GM21526 (cell line): ENCODE results near the gene DYNC1LI1.
"Not testable (repeated sequence)": the region's sequence is repeated elsewhere in the genome, so short reads cannot be mapped to it uniquely, and the experiment has no call there.

Source experiments
- ATAC-seq: cut with Tn5 transposase; IDR thresholded peaks from one replicate; pipeline ENCODE4 v1.9.1; 2021; ENCODE audit warnings: moderate library complexity; ENCODE audit not compliant: unreplicated experiment, low FRiP score

DYNC1LI1 gene

DNA sequence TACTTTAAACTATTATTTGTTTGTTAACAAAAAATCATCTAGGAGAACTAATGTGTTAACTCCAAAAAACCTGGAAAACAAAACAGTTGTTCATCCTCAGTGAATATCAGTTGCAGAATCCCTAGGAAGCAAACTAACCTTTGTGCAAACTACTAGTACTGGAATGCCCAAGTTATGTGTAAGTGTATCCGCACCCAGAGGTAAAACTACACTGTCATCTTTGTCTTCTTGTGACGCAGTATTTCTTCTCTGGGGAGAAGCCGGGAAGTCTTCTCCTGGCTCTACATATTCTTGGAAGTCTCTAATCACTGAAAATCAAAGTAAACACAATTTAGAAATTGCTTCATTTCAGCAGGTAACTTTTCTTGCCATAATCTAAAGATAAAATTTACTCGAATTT is 29.8 kb downstream of the DYNC1LI1 start:
- no peak for ATAC-seq

DNA sequence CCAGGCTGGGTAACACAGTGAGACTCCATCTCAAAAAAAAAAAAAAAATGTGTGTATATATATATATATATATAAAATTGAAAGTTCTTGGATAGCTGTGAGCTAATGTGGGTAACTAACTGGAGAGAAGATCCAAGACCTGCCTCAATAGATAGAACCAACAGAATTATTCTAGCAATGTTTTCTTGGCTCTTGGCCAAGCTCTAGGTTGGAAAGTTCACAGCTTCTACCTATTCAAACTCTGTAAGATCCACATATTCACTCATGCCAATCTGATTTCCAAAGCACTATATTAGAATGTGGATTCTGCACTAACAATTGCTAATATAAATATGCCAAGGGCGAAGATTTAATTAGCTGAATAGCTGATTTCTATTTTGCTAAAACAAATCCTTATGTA is 38.2 kb downstream of the DYNC1LI1 start:
- no peak for ATAC-seq

DNA sequence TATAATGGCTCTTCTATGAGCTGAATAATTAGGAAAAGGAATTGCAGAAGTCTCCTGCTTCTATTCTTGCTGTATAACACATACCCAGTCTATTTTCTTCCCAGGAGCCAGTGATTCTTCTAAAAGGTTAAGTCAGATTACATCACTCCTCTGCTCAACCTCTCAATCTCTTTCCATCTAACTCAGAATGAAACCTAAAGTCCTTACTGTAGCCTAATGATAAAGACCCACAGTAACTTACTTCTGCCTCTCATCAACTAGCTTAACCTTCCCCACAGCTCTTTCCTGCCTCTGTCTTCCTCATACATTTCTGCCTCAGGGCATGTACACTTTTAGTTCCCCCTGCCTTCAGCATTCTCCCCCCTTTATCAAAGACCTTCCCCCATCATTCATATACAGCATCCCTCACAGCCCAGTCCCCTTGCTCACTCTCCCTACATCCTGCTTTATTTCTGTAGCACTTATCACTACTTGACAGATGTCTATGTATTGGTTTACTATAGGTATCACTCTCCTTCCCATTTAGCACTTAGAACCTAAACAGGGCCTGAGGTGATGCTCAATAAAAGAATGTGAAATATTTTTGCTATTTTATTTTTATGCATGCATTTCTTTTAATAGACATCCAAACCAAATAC is 39.5 kb downstream of the DYNC1LI1 start:
- no peak for ATAC-seq

DNA sequence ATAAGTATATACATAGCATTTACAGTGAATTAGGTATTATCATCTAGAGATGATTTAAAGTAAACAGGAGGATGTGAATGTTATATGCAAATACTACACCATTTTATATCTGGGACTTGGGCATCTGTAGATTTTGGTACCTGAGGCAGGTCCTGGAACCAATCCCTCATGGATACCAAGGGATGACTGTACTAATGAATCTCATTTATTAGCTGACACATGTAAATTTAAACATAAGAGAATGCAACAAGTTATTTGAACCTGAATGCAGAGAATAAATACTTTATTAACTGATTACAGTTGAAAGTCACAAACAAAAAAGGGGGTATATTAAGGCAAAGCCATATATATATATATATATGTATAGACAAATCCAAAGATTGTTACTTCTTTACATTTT is 44.9 kb downstream of the DYNC1LI1 start:
- no peak for ATAC-seq

DNA sequence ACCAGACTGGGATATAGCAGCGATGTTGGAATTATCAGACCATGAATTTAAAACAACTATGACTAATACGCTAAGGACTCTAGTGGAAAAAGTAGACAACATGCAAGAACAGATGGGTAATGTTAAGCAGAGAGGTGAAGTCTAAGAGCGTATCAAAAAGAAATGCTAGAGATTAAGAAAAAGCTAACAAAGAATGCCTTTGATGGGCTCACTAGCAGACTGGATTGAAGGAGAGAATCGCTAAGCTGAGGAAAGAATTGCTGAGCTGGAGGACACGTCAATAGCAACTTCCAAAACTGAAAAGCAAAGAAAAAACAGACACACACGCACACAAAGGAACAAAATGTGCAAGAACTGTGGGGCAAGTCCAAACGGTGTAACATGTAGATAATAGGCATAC is 48.0 kb downstream of the DYNC1LI1 start:
- no peak for ATAC-seq

DNA sequence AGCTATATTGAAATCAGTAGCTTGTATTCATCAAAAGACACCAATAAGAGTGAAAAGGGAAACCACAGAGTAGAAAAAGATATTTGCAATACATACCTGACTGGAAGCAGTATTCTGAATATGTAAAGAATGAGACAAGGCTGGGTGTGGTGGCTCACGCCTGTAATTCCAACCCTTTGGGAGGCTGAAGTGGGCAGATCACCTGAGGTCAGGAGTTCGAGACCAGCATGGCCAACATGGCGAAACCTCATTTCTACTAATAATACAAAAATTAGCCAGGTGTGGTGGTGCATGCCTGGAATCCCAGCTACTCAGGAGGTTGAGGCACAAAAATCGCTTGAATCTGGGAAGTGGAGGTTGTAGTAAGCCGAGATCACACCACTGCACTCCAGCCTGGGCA is 51.7 kb downstream of the DYNC1LI1 start:
- not testable (repeated sequence) for ATAC-seq

DNA sequence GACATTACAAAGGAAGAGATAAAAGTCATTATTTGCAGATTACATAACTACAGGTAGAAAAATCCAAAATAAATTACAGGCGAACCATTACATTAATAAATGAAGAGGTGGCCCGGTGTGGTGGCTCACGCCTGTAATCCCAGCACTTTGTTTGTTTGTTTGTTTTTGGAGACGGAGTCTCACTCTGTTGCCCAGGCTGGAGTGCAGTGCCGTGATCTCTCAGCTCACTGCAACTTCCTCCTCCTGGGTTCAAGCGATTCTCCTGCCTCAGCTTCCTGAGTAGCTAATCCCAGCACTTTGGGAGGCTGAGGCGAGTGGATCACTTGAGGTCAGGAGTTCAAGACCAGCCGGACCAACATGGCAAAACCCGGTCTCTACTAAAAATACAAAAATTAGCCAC is 53.9 kb downstream of the DYNC1LI1 start:
- ATAC-seq: peak; percentile 33

DNA sequence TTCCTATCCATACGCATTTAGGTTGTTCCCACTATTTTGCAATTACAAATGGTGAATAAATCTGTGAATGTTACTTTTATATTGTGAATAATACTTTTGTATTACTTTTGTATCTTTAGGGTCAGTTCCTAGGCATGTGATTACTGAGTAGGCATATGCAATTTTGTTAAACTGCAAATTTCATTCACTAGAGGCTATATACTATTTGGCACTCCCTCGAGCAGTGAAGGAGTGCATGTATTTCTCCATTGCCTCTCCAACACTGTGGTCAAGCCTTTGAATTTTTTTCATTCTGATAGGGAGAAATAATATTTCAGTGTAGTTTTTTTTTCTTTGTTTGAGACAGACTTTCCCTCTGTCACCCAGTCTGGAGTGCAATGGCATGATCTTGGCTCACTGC is 59.7 kb downstream of the DYNC1LI1 start:
- no peak for ATAC-seq

DNA sequence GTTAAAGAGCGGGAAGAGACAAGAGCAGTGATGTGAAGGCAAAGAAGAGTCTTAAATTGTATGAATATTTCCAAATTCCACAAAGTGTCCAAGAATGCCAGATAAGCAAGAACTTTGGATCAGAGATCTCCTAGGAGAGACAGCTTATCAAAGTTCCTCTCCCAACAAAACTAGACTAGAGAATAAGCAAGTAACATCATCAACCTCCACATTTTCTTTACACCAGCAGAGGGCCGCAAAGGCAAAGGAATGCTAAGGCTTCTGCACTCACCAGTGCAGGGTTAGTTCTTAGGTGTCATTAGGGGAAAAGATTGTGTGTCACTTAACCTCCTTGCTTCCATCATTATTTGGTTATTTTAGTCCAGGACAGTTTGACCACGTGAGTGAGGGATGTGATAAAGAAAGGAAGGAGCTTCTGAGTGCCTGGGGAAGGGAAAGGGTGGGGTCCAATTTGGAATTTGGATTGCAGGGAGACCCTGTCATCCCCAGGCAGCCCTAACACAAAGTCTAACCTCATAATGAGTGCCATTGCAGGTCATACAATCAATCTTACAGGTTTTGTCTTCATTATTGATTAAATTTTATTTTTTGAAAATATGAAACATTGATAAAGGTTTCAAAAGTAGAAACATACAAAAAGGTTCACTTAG is 60.5 kb downstream of the DYNC1LI1 start:
- ATAC-seq: peak; percentile 70

DNA sequence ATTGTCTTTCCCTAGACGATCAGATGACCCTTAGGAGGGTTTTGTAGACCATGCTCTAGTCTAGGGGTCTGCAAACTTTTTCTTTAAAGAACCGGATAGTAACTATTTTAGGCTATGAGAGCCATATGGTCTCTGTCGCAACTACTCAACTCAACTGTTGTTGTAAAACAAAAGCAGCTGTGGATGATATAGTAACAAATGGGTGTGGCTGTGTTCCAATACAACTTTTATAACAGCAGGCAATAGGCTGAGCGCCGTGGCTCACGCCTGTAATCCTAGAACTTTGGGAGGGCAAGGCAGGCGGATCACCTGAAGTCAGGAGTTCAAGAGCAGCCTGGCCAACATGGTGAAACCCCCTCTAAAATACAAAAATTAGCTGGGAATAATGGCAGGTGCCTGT is 61.9 kb downstream of the DYNC1LI1 start:
- ATAC-seq: no peak

DNA sequence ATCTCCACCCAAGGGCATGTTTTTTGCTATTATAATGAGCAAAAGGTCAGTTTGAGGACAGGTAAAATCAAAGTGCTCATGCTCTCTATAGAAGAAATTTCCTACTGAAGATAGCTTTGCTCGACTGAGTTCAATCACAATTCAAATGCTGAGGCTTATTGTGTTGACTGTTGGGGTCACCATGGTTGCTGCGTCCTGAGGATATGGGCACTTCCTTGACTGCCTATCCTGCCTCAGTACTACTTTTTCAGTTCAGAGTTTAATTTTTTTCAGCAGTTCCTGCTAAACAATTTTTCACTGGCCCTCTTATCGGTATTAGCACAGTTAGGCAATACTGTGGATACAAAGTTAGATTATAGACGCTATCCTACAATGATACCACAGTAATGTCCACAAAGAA is 64.2 kb downstream of the DYNC1LI1 start:
- ATAC-seq: no peak

DNA sequence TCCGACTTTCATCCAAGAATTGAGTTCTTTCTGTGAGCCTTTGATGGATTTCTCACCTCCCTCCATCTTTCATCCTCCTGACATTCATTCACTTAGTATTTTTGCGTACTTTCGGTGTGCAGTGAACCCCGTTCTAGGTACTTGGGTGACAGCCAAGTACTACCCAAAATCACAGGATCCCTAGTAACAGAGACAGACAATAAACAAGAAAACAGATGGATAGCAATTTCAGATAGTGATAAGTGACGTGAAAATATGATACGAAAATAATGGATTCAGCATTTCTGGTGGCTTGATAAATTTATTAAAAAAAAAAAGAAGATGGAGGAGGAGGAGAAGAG is 67.7 kb downstream of the DYNC1LI1 start:
- peak; percentile 6 for ATAC-seq

DNA sequence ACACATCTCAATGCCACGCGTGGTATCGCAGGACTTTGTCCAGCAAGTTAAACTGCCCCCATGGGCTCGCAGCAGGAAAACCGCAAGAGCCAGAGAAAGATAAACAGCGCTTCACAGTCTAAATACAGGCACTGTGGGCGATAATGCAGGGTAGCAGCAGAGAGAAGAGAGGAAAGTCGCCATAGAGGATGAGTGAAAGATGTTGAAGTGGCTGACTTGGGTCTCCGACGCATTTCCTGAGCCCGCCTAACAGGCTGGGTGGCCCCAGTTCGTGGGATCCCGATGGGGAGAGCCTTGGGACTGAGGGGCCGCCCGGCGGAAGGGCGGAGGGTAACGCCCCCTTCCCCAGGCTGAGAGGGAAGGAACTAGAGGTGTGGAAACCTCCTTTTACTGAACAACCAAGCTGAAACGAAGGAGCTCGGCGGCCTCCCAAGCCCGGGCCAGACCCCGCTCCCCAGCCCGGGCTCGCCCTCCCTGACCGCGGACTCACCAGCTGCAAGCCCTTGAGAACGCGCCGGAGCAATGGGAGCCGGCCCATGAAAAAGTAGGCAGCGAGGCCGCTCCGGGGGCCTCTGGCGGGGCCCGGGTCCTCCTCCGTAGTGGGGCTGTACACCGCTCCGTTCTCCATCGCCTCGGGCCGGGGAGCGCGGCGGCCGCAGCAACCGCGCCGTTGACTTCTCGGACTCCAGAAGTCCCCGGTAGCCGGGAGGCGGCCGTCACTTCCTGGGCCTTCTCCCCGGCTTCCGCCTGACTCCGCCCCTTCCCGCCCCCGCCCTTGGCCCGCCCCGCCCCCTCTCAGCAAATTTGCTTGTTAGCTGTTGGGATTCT is 68.3 kb downstream of the DYNC1LI1 start, which contains the start of gene CMTM6:
Gene CMTM6, minus strand, starts transcription at position 735 of the 828 bp plus-strand sequence. Its CDS starts 107 bp downstream, at position 628.
- ATAC-seq: peak; percentile 58

DNA sequence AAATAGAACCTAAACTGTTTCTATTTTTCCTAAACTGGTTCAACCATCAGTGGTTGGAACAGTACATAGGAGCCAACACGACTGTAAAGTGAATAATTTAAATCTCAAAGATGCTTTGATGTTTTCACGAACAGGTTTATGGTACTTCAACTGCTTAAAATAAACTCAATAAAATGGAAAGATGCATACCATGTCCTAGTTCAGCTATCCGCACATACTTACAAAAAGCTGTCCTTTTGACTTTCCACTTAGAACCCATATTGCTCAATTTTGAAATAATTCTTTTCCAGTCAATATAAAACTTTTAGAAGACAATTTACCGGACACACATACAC is 68.9 kb downstream of the DYNC1LI1 start:
- ATAC-seq: no peak

DNA sequence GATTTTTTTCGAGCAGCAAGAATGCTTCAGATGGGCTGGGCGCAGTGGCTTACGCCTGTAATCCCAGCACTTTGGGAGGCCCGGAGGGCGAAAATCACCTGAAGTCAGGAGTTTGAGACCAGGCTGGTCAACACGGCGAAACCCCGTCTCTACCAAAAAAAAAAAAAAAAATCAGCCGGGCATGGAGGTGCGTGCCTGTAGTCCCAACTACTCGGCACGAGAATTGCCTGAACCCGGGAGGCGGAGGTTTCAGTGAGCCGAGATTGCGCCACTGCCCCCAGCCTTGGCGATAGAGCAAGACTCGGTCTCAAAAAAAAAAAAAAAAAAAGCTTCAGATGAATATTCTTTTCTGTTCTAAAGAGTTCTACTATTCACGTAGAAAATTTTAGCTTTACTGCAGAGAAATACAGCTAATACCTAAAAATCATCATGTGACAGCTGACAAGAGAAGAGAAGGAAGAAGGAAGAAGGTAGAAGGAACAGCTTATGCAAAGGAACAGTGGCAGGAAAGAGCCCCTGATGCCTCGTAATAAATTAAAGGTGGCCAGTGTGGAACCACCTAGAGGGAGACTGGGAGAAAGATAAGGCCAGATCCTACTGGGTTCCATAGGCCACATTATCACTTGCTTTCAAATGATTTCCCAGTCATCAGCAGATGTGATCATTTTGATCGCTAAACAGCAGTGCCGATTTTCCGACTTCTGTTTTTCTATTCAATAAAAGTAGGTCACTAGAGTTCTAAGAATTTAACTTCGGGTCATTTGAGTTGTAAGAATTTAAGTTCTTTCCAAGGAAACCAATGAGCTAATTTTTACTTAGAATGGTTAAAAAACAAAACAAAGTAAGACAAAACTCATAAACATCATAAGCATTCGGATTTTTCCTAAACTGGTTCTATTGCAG is 69.5 kb downstream of the DYNC1LI1 start:
- no peak for ATAC-seq

DNA sequence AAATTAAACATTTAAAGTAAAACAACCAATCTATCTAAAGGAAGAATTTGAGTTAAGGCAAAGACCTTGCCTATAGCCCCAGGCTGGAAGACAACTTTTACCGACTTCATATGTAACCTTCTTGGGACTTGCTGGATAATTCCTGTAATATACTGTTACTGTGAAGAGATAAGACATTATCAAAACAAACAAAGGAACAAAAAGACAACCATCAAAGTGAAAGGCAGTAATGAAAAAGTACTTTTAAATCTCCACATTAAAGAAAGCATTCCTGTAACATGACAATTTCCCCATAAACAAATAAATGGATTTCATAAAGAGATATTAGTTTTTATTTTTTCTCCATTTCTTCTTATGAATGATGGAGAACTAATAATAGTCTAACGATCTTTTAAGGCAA is 70.4 kb downstream of the DYNC1LI1 start:
- ATAC-seq: no peak

DNA sequence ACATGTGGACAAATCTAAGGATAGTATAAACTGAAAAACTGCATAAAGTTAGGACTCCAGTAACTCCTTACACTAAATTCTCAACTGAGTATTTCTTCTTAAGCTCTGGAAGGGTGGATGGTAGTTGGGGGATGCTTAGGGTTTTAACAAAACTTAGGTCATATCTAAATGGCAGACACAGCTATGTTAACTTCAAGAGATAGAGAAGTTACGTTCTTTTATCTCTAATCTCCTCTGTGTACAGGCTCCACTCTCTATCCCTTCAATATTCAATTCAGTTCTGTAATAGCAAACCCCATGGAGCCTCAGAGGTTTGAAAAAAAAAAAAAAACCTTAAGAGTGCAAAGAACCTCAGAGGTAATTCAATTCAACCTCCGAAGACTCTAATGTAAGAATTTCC is 71.1 kb downstream of the DYNC1LI1 start:
- no peak for ATAC-seq

DNA sequence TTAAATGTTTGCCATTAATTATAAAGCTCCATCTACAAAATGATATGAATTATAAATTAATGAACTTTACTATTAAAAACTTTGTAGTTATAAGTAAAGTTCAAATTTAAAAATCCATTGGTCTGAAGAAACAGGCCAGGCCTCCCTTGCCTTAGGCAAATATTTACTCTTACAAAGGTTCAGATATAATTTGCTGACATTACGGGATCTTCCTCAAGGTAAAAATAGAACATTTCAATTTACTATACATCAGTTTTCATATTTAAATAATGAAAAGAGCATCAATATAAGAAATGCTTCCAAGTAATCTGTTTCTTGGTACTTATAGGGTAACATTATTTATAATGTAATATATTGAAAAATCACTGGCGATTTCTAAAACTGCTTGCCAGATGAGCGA is 71.7 kb downstream of the DYNC1LI1 start:
- ATAC-seq: no peak

DNA sequence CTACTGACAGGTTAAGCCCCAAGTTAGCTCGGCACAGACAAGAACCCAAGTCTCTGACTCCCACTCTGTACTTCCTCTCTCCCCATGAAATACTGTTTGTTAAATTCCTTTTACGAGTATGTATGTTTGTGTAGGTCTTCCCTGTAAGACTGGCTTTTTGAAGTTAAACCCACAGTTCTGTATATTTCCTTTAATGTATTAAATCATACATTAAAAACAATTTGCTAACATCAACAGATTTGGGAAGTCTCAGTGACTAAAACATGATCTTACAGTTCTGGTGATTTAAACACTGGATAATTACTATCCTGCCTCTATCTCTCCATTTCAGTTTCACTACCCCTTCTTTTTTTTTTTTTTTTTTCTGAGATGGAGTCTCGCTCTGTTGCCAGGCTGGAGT is 72.4 kb downstream of the DYNC1LI1 start:
- ATAC-seq: no peak

DNA sequence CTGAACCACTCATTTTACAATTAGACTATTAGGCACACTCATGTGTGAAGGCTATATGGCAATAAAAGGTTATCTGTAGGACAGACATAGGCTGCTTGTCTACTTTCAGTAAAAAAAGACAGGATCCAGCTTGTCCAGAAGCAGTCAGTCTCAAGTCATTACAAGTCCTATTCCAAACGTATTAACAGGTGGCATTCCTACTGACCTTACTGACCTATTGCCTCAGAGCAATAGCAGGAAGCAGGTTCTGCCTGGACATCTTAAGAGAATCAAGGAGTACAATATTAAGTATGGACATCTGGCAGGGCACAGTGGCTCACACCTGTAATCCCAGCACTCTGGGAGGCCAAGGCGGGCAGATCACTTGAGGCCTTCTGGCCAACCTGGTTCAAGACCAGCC is 75.0 kb downstream of the DYNC1LI1 start:
- no peak for ATAC-seq

DNA sequence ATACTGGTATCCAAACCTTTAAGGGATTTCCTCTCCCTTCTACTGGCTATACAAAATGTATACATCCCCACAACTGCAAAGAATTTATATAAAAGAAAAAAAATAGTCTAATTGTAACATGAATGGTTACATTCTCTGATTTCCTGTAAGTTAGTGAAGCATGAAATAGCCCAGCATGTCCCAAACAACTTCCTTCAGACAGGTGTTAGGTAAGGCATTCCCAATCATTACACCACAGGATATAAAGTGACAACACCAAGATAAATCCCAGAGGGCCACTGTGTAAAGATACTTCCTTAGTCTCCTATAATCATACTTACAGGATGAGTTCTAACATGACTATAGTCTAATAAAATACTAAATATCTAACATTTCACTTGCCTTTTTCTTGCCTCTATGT is 75.6 kb downstream of the DYNC1LI1 start:
- ATAC-seq: no peak
